ENCODE data around the gene CHIT1. TPM values are rescaled to one million over a fixed set of nuclear protein-coding genes. Genes with fewer than 3 reads are reported as not detected.
A peak's percentile ranks its signal among the peaks of the same experiment; 100 is the strongest.

CHIT1 gene
- total RNA-seq, 1 donor from 2014 or later = not detected

- no peak for ATAC-seq
- DNase-seq = no peak
- intact Hi-C loops (cut with micrococcal nuclease) = no loop called here
These were observed 6.3 kb downstream of the CHIT1 start for GRCh38 chr1:203223012-203223775.

GRCh38 chr1:203219934-203220333 is 9.5 kb downstream of the CHIT1 start:
- intact Hi-C loops (cut with micrococcal nuclease) = loop anchor here (5.0 kb wide), 1 partner anchor 183 kb away; no protein-coding TSS in a partner anchor
- ATAC-seq (no peak), DNase-seq (no peak)

- ATAC-seq = no peak
- no peak for DNase-seq
- intact Hi-C loops (cut with micrococcal nuclease) = loop anchor here (5.0 kb wide), 1 partner anchor 182 kb away; no protein-coding TSS in a partner anchor
These were observed 10.3 kb downstream of the CHIT1 start for GRCh38 chr1:203219171-203219570.

DNA sequence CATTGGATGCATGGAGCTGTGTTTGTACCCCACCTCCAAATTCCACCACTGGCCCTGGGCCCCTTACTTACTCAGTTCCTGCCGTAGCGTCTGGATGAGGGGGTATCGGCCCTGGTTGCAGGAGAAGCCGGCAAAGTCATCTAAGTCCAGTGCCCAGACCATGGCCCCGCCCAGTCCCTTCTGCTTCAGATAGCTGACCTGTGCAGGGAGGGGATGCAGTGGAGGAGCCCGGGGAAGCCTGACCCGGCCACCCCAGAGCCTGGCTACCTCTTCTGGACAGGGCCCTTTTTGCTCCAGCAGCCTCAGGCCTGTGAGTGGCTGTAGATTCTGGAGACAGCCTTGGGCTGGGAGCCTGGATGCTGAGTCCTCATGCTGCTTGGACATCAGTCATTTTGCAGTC is 11.8 kb downstream of the CHIT1 start:
- DNase-seq (no peak), ATAC-seq (no peak)
- intact Hi-C loops (cut with micrococcal nuclease) = loop anchor here (5.0 kb wide), 1 partner anchor 180 kb away; no protein-coding TSS in a partner anchor

DNA sequence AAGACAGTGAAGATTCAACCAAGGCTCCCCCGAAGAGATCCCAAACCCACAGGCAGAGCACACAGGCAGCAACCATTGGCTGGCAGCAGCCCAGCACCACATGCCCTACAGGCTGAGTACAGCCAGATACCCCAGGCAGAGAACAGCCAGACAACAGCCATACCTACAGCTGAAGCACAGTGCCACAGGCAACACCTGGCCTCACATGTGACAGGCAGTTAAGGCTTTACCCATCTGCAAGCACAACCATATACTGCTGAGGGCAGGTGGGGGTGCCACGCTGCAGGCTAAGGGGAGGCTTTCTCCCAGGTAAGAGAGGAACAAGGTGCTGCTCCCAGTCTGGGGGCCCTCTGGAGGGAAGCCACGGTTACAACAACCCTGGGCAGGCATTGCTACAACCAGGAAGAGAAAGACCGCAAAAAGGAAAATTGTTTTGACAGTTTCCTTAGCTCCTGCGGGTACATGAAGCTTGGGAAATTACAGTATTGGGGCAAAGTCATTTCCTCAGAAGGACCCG is 12.3 kb downstream of the CHIT1 start:
- intact Hi-C loops (cut with micrococcal nuclease) = loop anchor here (5.0 kb wide), 1 partner anchor 180 kb away; no protein-coding TSS in a partner anchor
- no peak for DNase-seq
- ATAC-seq = no peak

GRCh38 chr1:203216274-203217138 is 13.0 kb downstream of the CHIT1 start:
- no peak for DNase-seq
- intact Hi-C loops (cut with micrococcal nuclease) = loop anchor here (5.0 kb wide), 1 partner anchor 179 kb away; no protein-coding TSS in a partner anchor
- ATAC-seq = peak; percentile 86

GRCh38 chr1:203215573-203215972 is 13.9 kb downstream of the CHIT1 start:
- intact Hi-C loops (cut with micrococcal nuclease) = loop anchor here (5.0 kb wide), 1 partner anchor 178 kb away; no protein-coding TSS in a partner anchor

GRCh38 chr1:203214871-203215270 is 14.6 kb downstream of the CHIT1 start:
- DNase-seq (no peak), ATAC-seq (no peak)
- intact Hi-C loops (cut with micrococcal nuclease) = loop anchor here (5.0 kb wide), 2 partner anchors 98 to 178 kb away; no protein-coding TSS in a partner anchor

More at GRCh38 chr1:203215573-203215972, 13.9 kb downstream of the CHIT1 start:
- DNase-seq = no peak
- no peak for ATAC-seq

DNA sequence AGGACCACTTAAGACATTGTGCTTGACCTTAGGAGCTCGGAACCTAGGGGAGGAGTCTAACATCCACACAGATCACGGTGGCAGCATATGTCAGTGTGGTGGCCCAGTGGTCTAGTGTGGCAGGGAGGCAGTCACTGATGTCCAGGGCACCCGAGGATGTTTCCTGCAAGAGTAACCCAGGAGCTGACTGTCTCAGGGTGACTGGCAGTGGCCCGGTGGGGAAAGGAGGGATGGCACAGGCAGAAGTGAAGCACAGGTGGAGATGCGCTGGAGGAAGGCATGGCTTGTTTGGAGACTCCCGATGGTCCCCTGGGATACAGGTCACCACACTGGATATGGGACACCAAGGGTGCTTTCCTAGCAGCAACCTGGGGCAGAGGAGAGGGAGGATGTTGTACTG is 16.3 kb downstream of the CHIT1 start:
- DNase-seq (no peak), ATAC-seq (no peak)
- intact Hi-C loops (cut with micrococcal nuclease) = loop anchor here (5.0 kb wide), 1 partner anchor 96 kb away; no protein-coding TSS in a partner anchor

DNA sequence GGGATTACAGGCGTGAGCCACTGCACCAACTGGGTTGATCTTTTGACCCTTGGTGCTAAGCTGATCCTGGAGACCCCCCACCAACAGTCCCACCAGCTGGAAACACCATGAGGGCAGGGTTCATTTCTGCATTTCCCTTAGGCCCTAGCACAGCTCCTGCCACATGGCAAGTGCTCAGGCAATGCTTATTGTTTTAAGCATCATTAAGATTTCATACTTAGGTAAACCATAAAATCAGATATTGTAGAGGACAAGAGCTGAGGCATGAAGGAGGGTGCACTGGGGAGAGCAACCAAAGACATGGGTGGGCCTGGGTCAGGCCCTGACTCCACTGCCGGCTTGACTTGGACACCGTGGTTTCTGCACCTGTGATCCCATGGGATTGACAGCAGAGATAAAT is 17.7 kb downstream of the CHIT1 start:
- DNase-seq (no peak), ATAC-seq (no peak)
- intact Hi-C loops (cut with micrococcal nuclease) = loop anchor here (5.0 kb wide), 1 partner anchor 95 kb away; no protein-coding TSS in a partner anchor

GRCh38 chr1:203210988-203211387 is 18.5 kb downstream of the CHIT1 start:
- intact Hi-C loops (cut with micrococcal nuclease) = loop anchor here (5.0 kb wide), 1 partner anchor 94 kb away; no protein-coding TSS in a partner anchor
- no peak for DNase-seq
- ATAC-seq = no peak

GRCh38 chr1:203210350-203210749 is 19.1 kb downstream of the CHIT1 start:
- intact Hi-C loops (cut with micrococcal nuclease) = loop anchor here (5.0 kb wide), 1 partner anchor 93 kb away; no protein-coding TSS in a partner anchor
- no peak for ATAC-seq
- no peak for DNase-seq

DNA sequence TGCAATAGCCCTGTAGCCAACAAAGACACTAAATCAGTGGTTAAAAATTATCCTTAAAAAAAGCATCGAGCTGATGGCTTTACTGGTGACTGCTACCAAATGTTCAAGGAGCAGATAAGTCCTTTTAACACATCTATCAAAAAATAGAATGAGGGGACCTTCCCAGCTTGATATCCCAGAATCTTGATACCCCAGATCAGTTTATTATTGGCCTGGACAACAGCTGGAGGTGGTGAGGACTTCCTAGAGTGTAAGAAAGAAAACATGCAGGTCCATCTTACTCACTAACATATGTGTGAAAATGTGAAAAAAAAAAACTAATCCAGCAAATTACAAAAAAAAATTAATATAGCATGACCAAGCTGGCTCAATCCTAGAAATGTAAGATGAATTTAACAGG is 21.3 kb downstream of the CHIT1 start:
- DNase-seq (no peak), ATAC-seq (no peak)
- intact Hi-C loops (cut with micrococcal nuclease) = no loop called here

GRCh38 chr1:203207751-203208150 is 21.7 kb downstream of the CHIT1 start:
- intact Hi-C loops (cut with micrococcal nuclease) = no loop called here
- ATAC-seq (no peak), DNase-seq (no peak)

- DNase-seq (no peak), ATAC-seq (no peak)
These were observed 23.3 kb downstream of the CHIT1 start for GRCh38 chr1:203206129-203206687.

GRCh38 chr1:203204756-203205155 is 24.7 kb downstream of the CHIT1 start:
- DNase-seq (no peak), ATAC-seq (no peak)
- intact Hi-C loops (cut with micrococcal nuclease) = no loop called here

More at GRCh38 chr1:203206129-203206687, 23.3 kb downstream of the CHIT1 start:
- intact Hi-C loops (cut with micrococcal nuclease) = no loop called here

DNA sequence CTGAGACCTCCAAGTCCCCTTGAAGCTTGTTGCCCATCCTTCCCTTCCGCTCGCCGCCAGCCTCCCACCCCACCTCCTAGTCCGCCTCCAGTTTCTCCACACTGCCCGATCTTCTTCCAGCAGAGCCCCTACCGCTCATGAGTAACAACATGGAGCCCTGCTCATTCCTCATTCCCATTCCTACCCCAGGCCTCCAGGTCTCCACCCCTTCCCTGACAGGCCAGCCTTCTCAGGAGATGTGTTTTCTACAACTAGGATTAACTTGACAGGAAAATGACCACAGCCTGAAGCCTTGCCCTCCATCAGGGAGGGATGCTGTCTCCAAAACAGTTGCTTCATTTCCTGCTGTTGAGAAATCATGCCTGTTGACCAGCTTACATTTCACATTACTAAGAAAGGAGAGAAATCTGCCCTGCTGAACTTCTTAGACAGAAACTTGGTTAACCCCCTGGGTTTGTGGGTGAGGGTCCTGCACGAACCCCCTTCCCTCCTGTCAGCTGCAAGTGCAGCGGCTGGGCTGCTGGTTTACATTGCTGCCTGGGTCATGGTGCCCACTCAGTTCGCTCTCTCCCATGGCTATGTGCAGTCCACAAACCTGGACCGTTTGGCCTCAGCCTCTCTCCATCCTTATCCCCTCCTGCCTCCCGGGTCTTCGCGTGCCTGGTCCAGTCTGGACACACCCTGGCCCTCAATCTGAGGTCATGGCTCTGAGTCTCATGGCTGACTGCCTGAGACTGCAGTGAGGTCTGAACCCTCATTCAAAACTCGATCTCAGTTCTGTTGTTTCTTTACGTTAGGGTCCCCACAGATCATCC is 26.8 kb downstream of the CHIT1 start:
- intact Hi-C loops (cut with micrococcal nuclease) = no loop called here
- ATAC-seq (peak; percentile 83), DNase-seq (peak; percentile 59)

GRCh38 chr1:203201516-203202205 is 27.8 kb downstream of the CHIT1 start:
- intact Hi-C loops (cut with micrococcal nuclease) = no loop called here
- DNase-seq (no peak), ATAC-seq (no peak)
